Astrocyte (in vitro differentiated cells and primary cell): ENCODE measurements around the gene MTHFSD. TPM values are rescaled to one million over a fixed set of nuclear protein-coding genes. Genes with fewer than 3 reads are reported as not detected.

Experiments used
- DNase-seq: peaks from one replicate; pipeline ENCODE4 v3.0.0-alpha.2; 2010; ENCODE audit warnings: low read depth
- FAIRE-seq: peaks from 2 replicates; lab custom pipeline; 2011; peaks lifted over from hg19 to GRCh38; lab: Jason Lieb, UNC
- H2AFZ ChIP-seq: 2 replicates; pipeline ENCODE4 v1.6.0; 2012; ENCODE audit warnings: low read depth, low read length, inconsistent platforms
- H3K27ac ChIP-seq: 2 replicates; pipeline ENCODE4 v1.5.1; 2011; ENCODE audit warnings: low read depth, low read length, inconsistent platforms
- H3K27me3 ChIP-seq: 2 replicates; pipeline ENCODE4 v1.6.0; 2011; ENCODE audit warnings: low read length, inconsistent platforms; ENCODE audit not compliant: insufficient read depth
- H3K36me3 ChIP-seq: 2 replicates; pipeline ENCODE4 v1.5.1; 2011; ENCODE audit warnings: low read length, inconsistent platforms; ENCODE audit not compliant: insufficient read depth
- H3K4me1 ChIP-seq: 2 replicates; pipeline ENCODE4 v1.5.1; 2011; ENCODE audit warnings: low read length, inconsistent platforms; ENCODE audit not compliant: insufficient read depth
- H3K4me2 ChIP-seq: 2 replicates; pipeline ENCODE4 v1.6.0; 2012; ENCODE audit warnings: low read length, inconsistent platforms
- H3K4me3 ChIP-seq: 2 replicates; pipeline ENCODE4 v1.5.1; 2011; ENCODE audit warnings: low read depth, mild to moderate bottlenecking, low read length, inconsistent platforms; ENCODE audit not compliant: insufficient read depth
- H3K79me2 ChIP-seq: 2 replicates; pipeline ENCODE4 v1.6.0; 2012; ENCODE audit warnings: mild to moderate bottlenecking, low read length, inconsistent platforms; ENCODE audit not compliant: insufficient read depth
- H3K9ac ChIP-seq: 2 replicates; pipeline ENCODE4 v1.6.0; 2012; ENCODE audit warnings: mild to moderate bottlenecking, low read length, inconsistent platforms
- H3K9me3 ChIP-seq: 2 replicates; pipeline ENCODE4 v1.5.1; 2012; ENCODE audit warnings: low read depth, mild to moderate bottlenecking, low read length, inconsistent platforms; ENCODE audit not compliant: insufficient read depth
- H4K20me1 ChIP-seq: 2 replicates; pipeline ENCODE4 v1.6.0; 2012; ENCODE audit warnings: low read length, inconsistent platforms; ENCODE audit not compliant: insufficient read depth
- H3K27ac Mint-ChIP-seq: one replicate; pipeline ENCODE4 v1.8.0; 2021; ENCODE audit warnings: mild to moderate bottlenecking, mixed read lengths; ENCODE audit not compliant: unreplicated experiment
- H3K27me3 Mint-ChIP-seq: one replicate; pipeline ENCODE4 v1.8.0; 2021; ENCODE audit warnings: low read depth, mixed read lengths; ENCODE audit not compliant: unreplicated experiment
- H3K36me3 Mint-ChIP-seq: one replicate; pipeline ENCODE4 v1.8.0; 2021; ENCODE audit warnings: low read depth, mixed read lengths; ENCODE audit not compliant: unreplicated experiment
- H3K4me1 Mint-ChIP-seq: one replicate; pipeline ENCODE4 v1.8.0; 2021; ENCODE audit warnings: low read depth, mixed read lengths; ENCODE audit not compliant: unreplicated experiment
- H3K4me3 Mint-ChIP-seq: one replicate; pipeline ENCODE4 v1.8.0; 2021; ENCODE audit warnings: mild to moderate bottlenecking, moderate library complexity, mixed read lengths; ENCODE audit not compliant: unreplicated experiment
- H3K9me3 Mint-ChIP-seq: one replicate; pipeline ENCODE4 v1.8.0; 2021; ENCODE audit warnings: mild to moderate bottlenecking, mixed read lengths; ENCODE audit not compliant: unreplicated experiment
- CTCF ChIP-seq: IDR thresholded peaks from 2 replicates; pipeline ENCODE4 v1.5.1; 2011; ENCODE audit warnings: low read depth, mild to moderate bottlenecking, inconsistent platforms, low read length, moderate library complexity; ENCODE audit not compliant: insufficient read depth
- EZH2 ChIP-seq: IDR thresholded peaks from 2 replicates; pipeline ENCODE4 v1.6.1; 2012; ENCODE audit warnings: mild to moderate bottlenecking, low read length, inconsistent platforms; ENCODE audit not compliant: insufficient read depth
- total RNA-seq: library from RNA; stranded (reverse); gene quantifications from 2 replicates; pipeline ENCODE4 v1.2.1, GENCODE V29; 2021

Gene MTHFSD
- total RNA-seq, 1 donor from 2014 or later: 15.6 TPM

DNA sequence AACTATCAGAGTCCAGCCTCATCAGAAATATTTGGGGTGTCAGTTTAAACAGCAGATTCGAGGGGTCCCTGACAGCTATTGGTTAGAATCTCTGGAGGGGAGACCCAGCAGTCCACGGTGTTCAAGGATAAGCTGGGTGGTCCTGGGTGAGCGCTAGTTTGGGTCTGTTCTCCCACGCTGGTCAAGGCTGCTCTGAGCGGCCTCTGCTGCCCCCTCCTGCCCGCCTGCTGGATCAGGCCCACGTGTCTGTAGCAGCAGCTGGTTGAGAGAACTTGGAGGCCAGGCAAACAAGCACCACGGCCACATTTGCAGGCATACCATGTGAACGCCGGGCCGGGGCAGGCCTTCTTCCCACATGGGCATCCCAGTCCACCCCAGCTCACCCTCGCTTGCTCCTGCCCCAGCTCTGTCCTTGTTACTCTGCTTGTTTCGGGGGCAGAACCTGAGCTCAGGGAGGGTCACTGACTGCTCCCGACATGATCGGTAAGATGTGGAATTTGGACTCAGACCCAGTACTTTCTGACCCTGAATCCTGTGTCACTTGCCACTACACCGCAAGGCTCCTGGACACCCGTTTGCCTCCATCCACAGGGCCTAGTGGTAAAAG is 37.3 kb downstream of the MTHFSD start:
- no peaks in the 10 kb centered on the region for H3K36me3 Mint-ChIP-seq

GRCh38 chr16:86517033-86517432 is 38.0 kb downstream of the MTHFSD start:
- Histone ChIP-seq H3K4me1 (no peaks in the 10 kb centered on the region), H4K20me1 (peaks cover 35% of the 10 kb centered on the region), H3K4me3 (no peak overlapping the region), H3K36me3 (no peaks in the 10 kb centered on the region), H3K9ac (no peak overlapping the region), H3K27ac (no peak overlapping the region), H2AFZ (no peak overlapping the region), H3K27me3 (peaks cover 52% of the 10 kb centered on the region), H3K9me3 (peaks cover 3% of the 10 kb centered on the region), H3K4me2 (no peak overlapping the region), H3K79me2 (peaks cover 27% of the 10 kb centered on the region)
- H3K27ac Mint-ChIP-seq: peak overlapping the region; percentile 53
- no peaks in the 10 kb centered on the region for H3K4me1 Mint-ChIP-seq
- peaks cover 14% of the 10 kb centered on the region for H3K9me3 Mint-ChIP-seq
- no peaks in the 10 kb centered on the region for H3K36me3 Mint-ChIP-seq
- H3K4me3 Mint-ChIP-seq: no peak overlapping the region
- peaks cover 80% of the 10 kb centered on the region for H3K27me3 Mint-ChIP-seq
- FAIRE-seq (no peak), DNase-seq (no peak)
- TF ChIP-seq CTCF (no peak), EZH2 (peak; percentile 39)

More for the DNA sequence above, 37.3 kb downstream of the MTHFSD start:
- Mint-ChIP-seq H3K4me3 (no peak overlapping the region), H3K27ac (no peak overlapping the region), H3K27me3 (peaks cover 83% of the 10 kb centered on the region), H3K4me1 (no peaks in the 10 kb centered on the region), H3K9me3 (peaks cover 14% of the 10 kb centered on the region)
- no peaks in the 10 kb centered on the region for H3K4me1 ChIP-seq
- no peak overlapping the region for H2AFZ ChIP-seq
- peaks cover 3% of the 10 kb centered on the region for H3K9me3 ChIP-seq
- no peak for DNase-seq
- no peak overlapping the region for H3K4me2 ChIP-seq
- no peak overlapping the region for H3K4me3 ChIP-seq
- H4K20me1 ChIP-seq: peaks cover 33% of the 10 kb centered on the region
- no peak for FAIRE-seq
- TF ChIP-seq CTCF (peak; percentile 73), EZH2 (peak; percentile 59)
- peaks cover 55% of the 10 kb centered on the region for H3K27me3 ChIP-seq
- no peaks in the 10 kb centered on the region for H3K36me3 ChIP-seq
- peaks cover 20% of the 10 kb centered on the region for H3K79me2 ChIP-seq
- no peak overlapping the region for H3K9ac ChIP-seq
- no peak overlapping the region for H3K27ac ChIP-seq

GRCh38 chr16:86516623-86517003 is 38.4 kb downstream of the MTHFSD start:
- H3K4me1 ChIP-seq: no peaks in the 10 kb centered on the region
- H3K27ac ChIP-seq: no peak overlapping the region
- no peak for TF ChIP-seq EZH2
- TF ChIP-seq CTCF: no peak
- no peak overlapping the region for H3K9ac ChIP-seq
- no peaks in the 10 kb centered on the region for H3K36me3 ChIP-seq
- Mint-ChIP-seq H3K27me3 (peaks cover 78% of the 10 kb centered on the region), H3K4me1 (no peaks in the 10 kb centered on the region), H3K27ac (peak overlapping the region; percentile 53), H3K4me3 (no peak overlapping the region), H3K36me3 (no peaks in the 10 kb centered on the region), H3K9me3 (peaks cover 15% of the 10 kb centered on the region)
- DNase-seq (no peak), FAIRE-seq (no peak)
- no peak overlapping the region for H3K4me3 ChIP-seq
- H2AFZ ChIP-seq: no peak overlapping the region
- peak overlapping the region; percentile 83 for H3K4me2 ChIP-seq
- H3K79me2 ChIP-seq: peaks cover 31% of the 10 kb centered on the region
- H3K9me3 ChIP-seq: peaks cover 3% of the 10 kb centered on the region
- H3K27me3 ChIP-seq: peaks cover 51% of the 10 kb centered on the region
- peaks cover 39% of the 10 kb centered on the region for H4K20me1 ChIP-seq
